Keratinocyte (primary cell): ENCODE data around the gene DNLZ. TPM values are rescaled to one million over a fixed set of nuclear protein-coding genes. Genes with fewer than 3 reads are reported as not detected.

Experiments used
- DNase-seq: peaks from one replicate; pipeline ENCODE4 v3.0.0-alpha.2; 2011; ENCODE audit warnings: low read depth, missing footprints, low spot score
- FAIRE-seq: peaks from 2 replicates; lab custom pipeline; 2011; peaks lifted over from hg19 to GRCh38; lab: Jason Lieb, UNC
- H2AFZ ChIP-seq: 2 replicates; pipeline ENCODE4 v1.6.0; 2012; ENCODE audit warnings: low read length, control low read depth, inconsistent platforms; ENCODE audit not compliant: control insufficient read depth
- H3K27ac ChIP-seq: 2 replicates; pipeline ENCODE4 v1.5.1; 2011; ENCODE audit warnings: low read length; ENCODE audit not compliant: control insufficient read depth, insufficient read depth
- H3K27me3 ChIP-seq: 3 replicates; pipeline ENCODE4 v1.6.0; 2011; ENCODE audit warnings: low read length; ENCODE audit not compliant: control insufficient read depth, insufficient read depth; ENCODE audit errors: extremely low read depth
- H3K36me3 ChIP-seq, 2 experiments: 2 replicates in 1 of 2; 3 replicates in 1 of 2; pipeline ENCODE4 v1.5.1; 2011; ENCODE audit warnings: low read length in 2 of 2, mild to moderate bottlenecking in 1 of 2; ENCODE audit not compliant: control insufficient read depth in 2 of 2, insufficient read depth in 2 of 2; ENCODE audit errors: extremely low read depth in 1 of 2
- H3K4me1 ChIP-seq: 3 replicates; pipeline ENCODE4 v1.5.1; 2011; ENCODE audit warnings: low read length; ENCODE audit not compliant: control insufficient read depth, insufficient read depth; ENCODE audit errors: extremely low read depth
- H3K4me2 ChIP-seq: 3 replicates; pipeline ENCODE4 v1.6.0; 2011; ENCODE audit warnings: low read depth, low read length; ENCODE audit not compliant: control insufficient read depth, insufficient read depth; ENCODE audit errors: extremely low read depth
- H3K4me3 ChIP-seq, 3 experiments: fragments of 200-600 bp in 1 of 3; sonication (generic) in 1 of 3; 2 replicates in 2 of 3; 3 replicates in 1 of 3; pipeline ENCODE4 v1.5.1; 2011 to 2016; ENCODE audit warnings: low read length in 3 of 3, mild to moderate bottlenecking in 3 of 3, control low read depth in 2 of 3, inconsistent platforms in 1 of 3, low read depth in 1 of 3, mixed read lengths in 1 of 3, mixed run types in 1 of 3, moderate library complexity in 1 of 3; ENCODE audit not compliant: control insufficient read depth in 2 of 3, insufficient read depth in 2 of 3; ENCODE audit errors: extremely low read depth in 1 of 3
- H3K79me2 ChIP-seq: 2 replicates; pipeline ENCODE4 v1.6.0; 2012; ENCODE audit warnings: low read length; ENCODE audit not compliant: control insufficient read depth, insufficient read depth
- H3K9ac ChIP-seq: 3 replicates; pipeline ENCODE4 v1.6.0; 2011; ENCODE audit warnings: low read length; ENCODE audit not compliant: control insufficient read depth, insufficient read depth; ENCODE audit errors: extremely low read depth
- H3K9me1 ChIP-seq: 3 replicates; pipeline ENCODE4 v1.6.0; 2011; ENCODE audit warnings: low read length; ENCODE audit not compliant: control insufficient read depth, insufficient read depth; ENCODE audit errors: extremely low read depth
- H3K9me3 ChIP-seq: 2 replicates; pipeline ENCODE4 v1.5.1; 2012; ENCODE audit warnings: low read depth, low read length; ENCODE audit not compliant: control insufficient read depth
- H4K20me1 ChIP-seq: 3 replicates; pipeline ENCODE4 v1.6.0; 2011; ENCODE audit warnings: low read length; ENCODE audit not compliant: control insufficient read depth, insufficient read depth; ENCODE audit errors: extremely low read depth
- CTCF ChIP-seq, 3 experiments: IDR thresholded peaks in 1 of 3; conservative IDR thresholded peaks in 1 of 3; optimal IDR thresholded peaks in 1 of 3; 2 replicates in 2 of 3; 3 replicates in 1 of 3; pipeline versions ENCODE3 to v1.5.1; 2011; ENCODE audit warnings: low read length in 3 of 3, mild to moderate bottlenecking in 3 of 3, moderate library complexity in 2 of 3, control low read depth in 1 of 3, inconsistent platforms in 1 of 3; ENCODE audit not compliant: insufficient read depth in 2 of 3; ENCODE audit errors: extremely low read depth in 1 of 3
- EZH2 ChIP-seq: IDR thresholded peaks from one replicate; pipeline ENCODE4 v1.6.1; 2012; ENCODE audit warnings: inconsistent platforms, mild to moderate bottlenecking, low read length, moderate library complexity
- dilution Hi-C: fragments of 300-500 bp; cut with MboI; formaldehyde crosslinking; loops from one replicate; pipeline ENCODE4 v1.7.0; 2020; ENCODE audit warnings: low sequenced_read_pairs; ENCODE audit not compliant: extremely low pct_ligation_motif_present
- polyA plus RNA-seq, 5 experiments: library from polyadenylated mRNA; depleted of rRNA in 3 of 5; stranded (reverse) in 3 of 5; stranded (forward) in 1 of 5; unstranded in 1 of 5; fragments of >200 nt; gene quantifications; 1 replicate in 1 of 5; 2 replicates in 3 of 5; 3 replicates in 1 of 5; pipeline versions ENCODE4 v1.2.1 to v1.2.3, GENCODE V29; 2011 to 2012; ENCODE audit warnings: missing spikeins in 2 of 5, low read depth in 1 of 5, low replicate concordance in 1 of 5

DNLZ gene
- polyA plus RNA-seq, 1 donor (not counting 4 experiments of a cell fraction or from before 2014, with no cell fraction given): 6.7 TPM

- H3K36me3 ChIP-seq: peaks cover 0 to 1% of the 10 kb centered on the region in 2 experiments
- peaks cover 10% of the 10 kb centered on the region for H3K4me1 ChIP-seq
- dilution Hi-C loops: no loop called here
- H3K9ac ChIP-seq: no peak overlapping the region
- H3K4me2 ChIP-seq: no peak overlapping the region
- no peaks in the 10 kb centered on the region for H3K9me3 ChIP-seq
- no peaks in the 10 kb centered on the region for H4K20me1 ChIP-seq
- TF ChIP-seq EZH2 (no peak), CTCF (optimal IDR thresholded peaks at IDR 0.05 in 1 of 3, IDR thresholded peaks at IDR 0.05 in 1 of 3, conservative IDR thresholded peaks at IDR 0.05 in 1 of 3; ENCODE audit: extremely low read depth in 1 of 3, insufficient read depth in 2 of 3, low read length in 3 of 3) (no peak)
- H3K4me3 ChIP-seq: no peak overlapping the region
- DNase-seq (no peak), FAIRE-seq (no peak)
- H3K9me1 ChIP-seq: no peaks in the 10 kb centered on the region
- no peak overlapping the region for H3K27ac ChIP-seq
- H2AFZ ChIP-seq: no peak overlapping the region
- no peaks in the 10 kb centered on the region for H3K79me2 ChIP-seq
- no peaks in the 10 kb centered on the region for H3K27me3 ChIP-seq
Measured at GRCh38 chr9:136330406-136330990, 33.0 kb downstream of the DNLZ start.

- Histone ChIP-seq H3K79me2 (no peaks in the 10 kb centered on the region), H3K4me1 (peaks cover 10% of the 10 kb centered on the region), H3K4me3 (no peak overlapping the region), H4K20me1 (no peaks in the 10 kb centered on the region), H2AFZ (no peak overlapping the region), H3K27me3 (peaks cover 6% of the 10 kb centered on the region), H3K9me3 (no peaks in the 10 kb centered on the region), H3K4me2 (no peak overlapping the region), H3K27ac (no peak overlapping the region), H3K36me3 (no peaks in the 10 kb centered on the region), H3K9me1 (no peaks in the 10 kb centered on the region), H3K9ac (no peak overlapping the region)
- DNase-seq (no peak), FAIRE-seq (no peak)
- dilution Hi-C loops: no loop called here
- TF ChIP-seq EZH2 (no peak), CTCF (optimal IDR thresholded peaks at IDR 0.05 in 1 of 3, IDR thresholded peaks at IDR 0.05 in 1 of 3, conservative IDR thresholded peaks at IDR 0.05 in 1 of 3; ENCODE audit: extremely low read depth in 1 of 3, insufficient read depth in 2 of 3, low read length in 3 of 3) (no peak)
Measured at GRCh38 chr9:136329636-136330405, 33.7 kb downstream of the DNLZ start.
